OCI-LY7 (cell line): ENCODE measurements around the gene GNMT. TPM values are rescaled to one million over a fixed set of nuclear protein-coding genes. Genes with fewer than 3 reads are reported as not detected.

ENCODE experiments used
- BruUV-seq: library from RNA; stranded (reverse); fragments of 400-500 nt; replicated peaks from 2 replicates; lab custom pipeline; 2021; lab: Mats Ljungman, UMichigan
- CTCF ChIA-PET: fragments of 300-600 bp; sonication (Branson Sonifier 250); formaldehyde crosslinking; loops from one replicate; lab custom pipeline; 2022; ENCODE audit warnings: antibody characterized with exemption; ENCODE audit not compliant: unreplicated experiment; lab: Charles Lee
- POLR2A ChIA-PET: fragments of 300-600 bp; sonication (Branson Sonifier 250); formaldehyde crosslinking; loops from one replicate; lab custom pipeline; 2022; ENCODE audit warnings: antibody characterized with exemption; lab: Charles Lee
- DNase-seq: peaks from one replicate; pipeline ENCODE4 v3.0.0-alpha.2; 2015; ENCODE audit warnings: low spot score
- H2AFZ ChIP-seq: fragments of 200-600 bp; sonication (generic), shearing (Covaris generic); 2 replicates; pipeline ENCODE4 v1.6.1; 2014; ENCODE audit warnings: mild to moderate bottlenecking, antibody characterized with exemption, low read length, moderate library complexity
- H3K27ac ChIP-seq: fragments of 200-600 bp; sonication (generic); 2 replicates; pipeline ENCODE4 v1.5.1; 2014; ENCODE audit warnings: mixed run types, low read depth, mild to moderate bottlenecking, moderate library complexity, low read length, inconsistent platforms; ENCODE audit not compliant: poor library complexity, severe bottlenecking
- H3K36me3 ChIP-seq: fragments of 200-600 bp; sonication (generic); 2 replicates; pipeline ENCODE4 v1.6.1; 2014; ENCODE audit warnings: mild to moderate bottlenecking, antibody characterized with exemption, low read length, moderate library complexity, mixed read lengths; ENCODE audit not compliant: insufficient read depth
- H3K4me1 ChIP-seq: fragments of 200-600 bp; sonication (generic); 2 replicates; pipeline ENCODE4 v1.5.1; 2014; ENCODE audit warnings: mild to moderate bottlenecking, low read length; ENCODE audit not compliant: insufficient read depth, poor library complexity, severe bottlenecking
- H3K4me2 ChIP-seq: fragments of 200-600 bp; sonication (generic); 2 replicates; pipeline ENCODE4 v1.6.1; 2014; ENCODE audit warnings: mild to moderate bottlenecking, low read length
- H3K4me3 ChIP-seq: fragments of 200-600 bp; sonication (generic); 2 replicates; pipeline ENCODE4 v1.5.1; 2014; ENCODE audit warnings: mild to moderate bottlenecking, low read depth, low read length; ENCODE audit not compliant: poor library complexity, severe bottlenecking
- H3K79me2 ChIP-seq: fragments of 200-600 bp; sonication (generic); 2 replicates; pipeline ENCODE4 v1.6.1; 2016; ENCODE audit warnings: low read depth, mild to moderate bottlenecking, low read length, moderate library complexity, mixed read lengths; ENCODE audit not compliant: insufficient read depth
- H3K9me2 ChIP-seq: fragments of 200-600 bp; sonication (generic); 2 replicates; pipeline ENCODE4 v1.6.1; 2016; ENCODE audit warnings: mild to moderate bottlenecking, low read length, mixed read lengths; ENCODE audit not compliant: insufficient read depth
- H3K9me3 ChIP-seq: fragments of 200-600 bp; sonication (generic); 2 replicates; pipeline ENCODE4 v1.6.1; 2014; ENCODE audit warnings: mild to moderate bottlenecking, mixed run types, low read length, mixed read lengths
- H4K20me1 ChIP-seq: fragments of 200-600 bp; sonication (generic); 2 replicates; pipeline ENCODE4 v1.6.1; 2014; ENCODE audit warnings: mild to moderate bottlenecking, antibody characterized with exemption, low read length, moderate library complexity, mixed read lengths; ENCODE audit not compliant: insufficient read depth
- CTCF ChIP-seq: fragments of 200-600 bp; sonication (generic); conservative IDR thresholded peaks from 2 replicates; pipeline ENCODE4 v1.5.1; 2014; ENCODE audit warnings: mild to moderate bottlenecking, antibody characterized with exemption, low read length, moderate library complexity, mixed read lengths
- EZH2phosphoT487 ChIP-seq: fragments of 200-600 bp; sonication (generic); IDR thresholded peaks from 2 replicates; pipeline ENCODE4 v1.6.1; 2018; ENCODE audit warnings: low read depth, borderline replicate concordance, mild to moderate bottlenecking, mixed run types, antibody characterized with exemption, low read length, moderate library complexity, mixed read lengths
- intact Hi-C: fragments of 100-400 bp; cut with micrococcal nuclease; formaldehyde crosslinking; loops from one replicate; pipeline ENCODE4 v1.10.0; 2022; ENCODE audit not compliant: unreplicated experiment
- total RNA-seq, 2 experiments: library from RNA; depleted of rRNA in 1 of 2; stranded (reverse); fragments of >200 nt in 1 of 2; shearing (Covaris generic) in 1 of 2; gene quantifications; 2 replicates each; pipeline ENCODE4 v1.2.3, GENCODE V29; 2014 to 2022

Gene GNMT
- total RNA-seq, 2 experiments from 2014 or later: 1.7 TPM

DNA sequence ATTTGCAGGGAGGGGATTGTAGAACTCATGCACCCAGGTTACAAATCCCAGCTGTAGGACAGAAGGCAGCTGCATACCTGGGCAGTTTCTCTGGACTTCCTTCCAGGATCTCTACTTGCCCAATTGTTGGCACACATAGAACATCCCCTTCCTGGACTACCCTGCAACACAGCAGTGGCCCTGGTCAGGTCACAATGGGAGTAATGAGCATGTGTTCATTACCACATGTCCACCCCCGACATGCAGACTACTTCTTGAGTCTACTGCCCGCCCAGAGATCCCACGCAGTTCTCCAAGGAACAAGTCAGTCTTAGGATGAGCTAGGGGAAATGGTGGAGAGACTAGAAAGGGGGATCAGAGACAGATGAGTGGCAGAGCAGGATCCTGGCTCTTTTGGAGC, 13.4 kb downstream of the GNMT start:
- no peak overlapping the region for H3K4me2 ChIP-seq
- no peaks in the 10 kb centered on the region for H3K9me3 ChIP-seq
- no peak for DNase-seq
- no peaks in the 10 kb centered on the region for H4K20me1 ChIP-seq
- ChIA-PET POLR2A (interaction anchor here (1.0 kb wide), 1 partner anchor 45 kb away, joined by 3 read pairs; no protein-coding TSS in a partner anchor), CTCF (no interaction called here)
- H3K27ac ChIP-seq: no peak overlapping the region
- intact Hi-C loops: no loop called here
- no peaks in the 10 kb centered on the region for H3K9me2 ChIP-seq
- peaks cover 14% of the 10 kb centered on the region for H3K4me1 ChIP-seq
- TF ChIP-seq EZH2phosphoT487 (no peak), CTCF (no peak)
- no TSS peak for BruUV-seq
- H3K36me3 ChIP-seq: peaks cover 27% of the 10 kb centered on the region
- no peak overlapping the region for H3K4me3 ChIP-seq
- H3K79me2 ChIP-seq: peaks cover 22% of the 10 kb centered on the region; the same call in 1 of the 2 replicates
- H2AFZ ChIP-seq: no peak overlapping the region

- no peak overlapping the region for H3K27ac ChIP-seq
- intact Hi-C loops: no loop called here
- H3K4me3 ChIP-seq: no peak overlapping the region
- H2AFZ ChIP-seq: no peak overlapping the region
- DNase-seq: no peak
- TF ChIP-seq CTCF (no peak), EZH2phosphoT487 (no peak)
- no peaks in the 10 kb centered on the region for H4K20me1 ChIP-seq
- CTCF ChIA-PET: no interaction called here
- no TSS peak for BruUV-seq
- H3K4me1 ChIP-seq: peaks cover 22% of the 10 kb centered on the region
- POLR2A ChIA-PET: interaction anchor here (1.0 kb wide), 2 partner anchors 39 to 46 kb away, joined by 3 read pairs; partner anchors contain the start of gene KLHDC3
- peaks cover 22% of the 10 kb centered on the region for H3K36me3 ChIP-seq
- peaks cover 22% of the 10 kb centered on the region; the same call in 1 of the 2 replicates for H3K79me2 ChIP-seq
- H3K9me3 ChIP-seq: no peaks in the 10 kb centered on the region
- no peak overlapping the region for H3K4me2 ChIP-seq
- H3K9me2 ChIP-seq: no peaks in the 10 kb centered on the region
Measured at GRCh38 chr6:42974919-42975505, 14.5 kb downstream of the GNMT start.

- ChIA-PET CTCF (no interaction called here), POLR2A (interaction anchor here (0.5 to 2.6 kb wide), 7 partner anchors 14 to 1209 kb away, joined by 3 to 18 read pairs (median 3); partner anchors contain the start of genes CNPY3, KLC4, KLHDC3 and MRPL2)
- H3K27ac ChIP-seq: peak overlapping the region; percentile 50
- no peaks in the 10 kb centered on the region for H3K9me2 ChIP-seq
- H3K4me2 ChIP-seq: peak overlapping the region; percentile 82
- peaks cover 22% of the 10 kb centered on the region; the same call in 1 of the 2 replicates for H3K79me2 ChIP-seq
- H4K20me1 ChIP-seq: no peaks in the 10 kb centered on the region
- peaks cover 23% of the 10 kb centered on the region for H3K4me1 ChIP-seq
- no TSS peak for BruUV-seq
- TF ChIP-seq CTCF (no peak), EZH2phosphoT487 (no peak)
- intact Hi-C loops: no loop called here
- no peaks in the 10 kb centered on the region for H3K9me3 ChIP-seq
- H3K36me3 ChIP-seq: peaks cover 22% of the 10 kb centered on the region
- peak overlapping the region; percentile 85; the same call in 1 of the 2 replicates for H2AFZ ChIP-seq
- H3K4me3 ChIP-seq: peak overlapping the region; percentile 88
- DNase-seq: peak; percentile 32
Measured at GRCh38 chr6:42978487-42978838, 17.9 kb downstream of the GNMT start.
